GM12891 (cell line): Measurements from ENCODE around the gene CSRP1.

ENCODE experiments used
- DNase-seq: peaks from one replicate; pipeline ENCODE4 v3.0.0; 2011; ENCODE audit warnings: low spot score; ENCODE audit not compliant: insufficient read length
- FAIRE-seq: peaks from 2 replicates; lab custom pipeline; 2011; peaks lifted over from hg19 to GRCh38; lab: Jason Lieb, UNC
- PAX5 ChIP-seq: IDR thresholded peaks from 2 replicates; pipeline ENCODE4 v1.6.1; 2011; ENCODE audit warnings: low read length, moderate library complexity, mild to moderate bottlenecking; ENCODE audit not compliant: insufficient read depth, severe bottlenecking
- POLR2A ChIP-seq: IDR thresholded peaks from 2 replicates; pipeline ENCODE4 v1.6.1; 2011; ENCODE audit warnings: low read depth, low read length, control low read depth
- POLR2AphosphoS5 ChIP-seq: IDR thresholded peaks from 2 replicates; pipeline ENCODE4 v1.6.1; 2011; ENCODE audit warnings: low read depth, low read length, control low read depth
- POU2F2 ChIP-seq: IDR thresholded peaks from 2 replicates; pipeline ENCODE4 v1.6.1; 2011; ENCODE audit warnings: low read depth, mild to moderate bottlenecking, control low read depth, low read length, moderate library complexity
- SPI1 ChIP-seq: IDR thresholded peaks from 2 replicates; pipeline ENCODE4 v1.6.1; 2011; ENCODE audit warnings: low read depth, low read length, control low read depth
- TAF1 ChIP-seq: IDR thresholded peaks from 2 replicates; pipeline ENCODE4 v1.6.1; 2011; ENCODE audit warnings: low read depth, low read length, control low read depth

Gene CSRP1

DNA sequence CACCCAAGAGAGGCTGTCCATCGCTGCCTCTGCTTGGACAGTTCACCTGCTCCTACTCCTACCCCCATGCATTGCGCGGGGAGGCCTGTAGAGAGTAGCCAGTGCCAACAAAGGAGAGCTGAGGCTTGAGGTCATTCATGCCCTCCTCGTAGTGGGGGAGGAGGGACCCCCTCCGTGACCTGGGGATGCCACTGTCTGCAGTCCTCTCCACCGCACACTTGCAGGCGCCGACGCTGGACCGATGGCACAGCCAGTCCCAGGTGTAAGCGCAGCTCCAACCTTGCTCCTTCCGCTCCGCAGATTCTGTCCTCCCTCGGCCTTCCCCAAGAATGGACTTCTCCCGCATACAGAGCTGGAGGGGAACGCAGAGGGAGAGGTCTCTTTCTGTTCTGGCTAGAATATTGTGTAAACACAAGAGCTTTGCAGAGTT lies 37.3 kb downstream of the CSRP1 start:
- TF ChIP-seq POLR2A (no peak), PAX5 (no peak), SPI1 (no peak), POU2F2 (no peak), TAF1 (no peak), POLR2AphosphoS5 (no peak)
- DNase-seq (no peak), FAIRE-seq (peak; percentile 61)

- FAIRE-seq (peak; percentile 90), DNase-seq (peak; percentile 79)
- no peak for TF ChIP-seq SPI1
- TF ChIP-seq TAF1: peak; percentile 27; the same call in 1 of the 2 replicates
- 0 out of 2 replicates have a peak, but pooled peaks have one; percentile 44 for TF ChIP-seq POLR2AphosphoS5
- TF ChIP-seq POU2F2: no peak
- no peak for TF ChIP-seq POLR2A
- TF ChIP-seq PAX5: no peak
These were observed 37.9 kb downstream of the CSRP1 start, which contains the start of gene PHLDA3 for GRCh38 chr1:201468844-201469644. PHLDA3 (minus strand) TSS chr1:201469188; CDS start chr1:201468786, 402 bp downstream.

DNA sequence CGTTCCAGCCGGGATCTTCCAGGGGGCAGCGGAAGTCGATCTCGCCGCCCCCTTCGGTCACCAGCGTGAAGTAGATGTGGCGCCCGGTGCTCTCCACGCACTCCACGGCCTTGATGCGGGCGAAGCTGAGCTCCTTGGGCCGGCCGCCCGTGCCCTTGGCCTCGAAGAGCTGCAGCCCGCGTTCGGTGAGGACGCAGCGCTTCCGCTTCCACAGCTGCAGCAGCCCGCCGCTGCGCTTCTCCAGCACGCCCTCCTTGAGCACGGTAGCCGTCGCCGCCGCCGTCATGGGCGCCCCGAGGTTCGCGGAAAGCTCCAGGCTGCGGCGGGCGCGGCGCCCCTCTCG lies 38.5 kb downstream of the CSRP1 start:
- TF ChIP-seq SPI1: peak; percentile 29; the same call in 1 of the 2 replicates
- no peak for TF ChIP-seq POU2F2
- FAIRE-seq: peak; percentile 78
- peak; percentile 61 for DNase-seq

- DNase-seq: no peak
- TF ChIP-seq TAF1: no peak
- TF ChIP-seq PAX5: no peak
- TF ChIP-seq POLR2A: no peak
- TF ChIP-seq POU2F2: no peak
- TF ChIP-seq POLR2AphosphoS5: no peak
- TF ChIP-seq SPI1: no peak
- no peak for FAIRE-seq
These were observed 40.4 kb downstream of the CSRP1 start for GRCh38 chr1:201466492-201466891.

DNA sequence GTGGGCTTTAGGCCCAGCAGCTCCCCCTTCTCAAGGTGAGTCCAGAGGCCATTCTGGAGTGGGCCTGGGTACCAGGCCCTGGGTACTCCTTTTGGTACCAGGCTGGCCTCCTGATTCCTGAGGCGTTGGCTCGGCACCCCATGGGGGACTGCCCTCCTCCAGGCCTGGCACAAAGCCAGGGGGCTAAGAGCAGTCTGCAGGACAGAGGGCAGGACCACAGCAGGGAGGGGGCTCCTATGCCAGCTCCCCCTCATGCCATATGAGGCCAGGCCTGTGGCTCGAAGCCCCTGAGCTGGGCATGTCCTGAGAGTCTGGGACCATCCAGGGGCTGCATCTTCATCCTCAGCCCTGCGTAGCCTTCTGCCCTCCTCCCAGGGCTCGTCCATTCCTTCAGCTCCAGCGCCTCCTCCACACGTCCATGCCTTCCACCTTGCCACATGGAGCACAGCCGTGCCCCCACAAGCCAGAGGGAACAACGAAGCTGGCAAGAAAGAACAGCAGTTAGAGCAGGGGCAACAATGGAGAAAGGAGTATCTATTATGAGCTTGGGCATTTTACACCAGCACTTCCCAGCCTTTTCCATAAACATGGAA lies 41.1 kb downstream of the CSRP1 start:
- FAIRE-seq (no peak), DNase-seq (no peak)
- TF ChIP-seq SPI1 (no peak), POLR2AphosphoS5 (no peak), POU2F2 (no peak), POLR2A (no peak), TAF1 (no peak), PAX5 (no peak)

GRCh38 chr1:201463071-201463552 lies 43.8 kb downstream of the CSRP1 start:
- FAIRE-seq: peak; percentile 16
- TF ChIP-seq PAX5: no peak
- peak; percentile 63 for TF ChIP-seq POLR2A
- DNase-seq: no peak

GRCh38 chr1:201461645-201462441 lies 45.1 kb downstream of the CSRP1 start:
- FAIRE-seq (no peak), DNase-seq (no peak)
- TF ChIP-seq PAX5 (no peak), SPI1 (no peak), TAF1 (no peak), POLR2AphosphoS5 (no peak), POLR2A (no peak), POU2F2 (no peak)

DNA sequence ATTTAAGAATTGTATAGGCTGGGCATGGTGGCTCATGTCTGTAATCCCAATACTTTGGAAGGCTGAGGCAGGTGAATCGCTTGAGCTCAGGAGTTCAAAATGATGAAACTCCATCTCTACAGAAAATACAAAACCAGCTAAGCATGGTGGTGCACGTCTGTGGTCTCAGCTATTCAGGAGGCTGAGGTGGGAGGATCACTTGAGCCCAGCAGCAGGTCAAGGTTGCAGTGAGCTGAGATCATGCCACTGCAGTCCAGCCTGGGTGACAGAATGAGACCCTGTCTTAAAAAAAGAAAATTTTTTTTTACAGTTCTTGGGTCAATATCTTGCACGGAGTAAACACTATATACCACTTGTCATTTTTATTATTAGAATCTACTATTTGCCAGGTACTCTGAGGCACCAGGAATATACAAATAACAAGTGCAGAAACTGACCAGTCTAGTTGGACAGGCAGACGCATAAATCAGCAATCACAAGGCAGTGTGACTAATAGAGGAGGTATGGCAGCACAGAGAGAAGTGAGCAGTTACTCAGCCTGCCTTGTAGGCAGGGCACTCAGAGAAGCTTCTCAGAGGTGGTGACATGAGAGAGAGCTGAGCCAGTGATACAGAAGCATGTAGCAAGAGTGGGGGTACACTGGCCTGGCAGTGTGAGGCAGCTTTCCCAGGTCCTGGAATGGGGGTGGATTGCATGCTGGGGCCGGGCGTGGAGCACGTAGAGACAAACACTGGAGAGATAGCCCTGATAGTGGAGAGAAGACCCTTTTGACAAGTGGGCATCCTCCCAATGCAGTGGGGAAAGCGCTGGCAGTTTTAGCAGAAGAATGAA lies 45.9 kb downstream of the CSRP1 start:
- DNase-seq: no peak
- TF ChIP-seq PAX5 (no peak), POLR2A (no peak), POU2F2 (no peak), SPI1 (no peak), POLR2AphosphoS5 (no peak), TAF1 (no peak)
- FAIRE-seq: no peak

DNA sequence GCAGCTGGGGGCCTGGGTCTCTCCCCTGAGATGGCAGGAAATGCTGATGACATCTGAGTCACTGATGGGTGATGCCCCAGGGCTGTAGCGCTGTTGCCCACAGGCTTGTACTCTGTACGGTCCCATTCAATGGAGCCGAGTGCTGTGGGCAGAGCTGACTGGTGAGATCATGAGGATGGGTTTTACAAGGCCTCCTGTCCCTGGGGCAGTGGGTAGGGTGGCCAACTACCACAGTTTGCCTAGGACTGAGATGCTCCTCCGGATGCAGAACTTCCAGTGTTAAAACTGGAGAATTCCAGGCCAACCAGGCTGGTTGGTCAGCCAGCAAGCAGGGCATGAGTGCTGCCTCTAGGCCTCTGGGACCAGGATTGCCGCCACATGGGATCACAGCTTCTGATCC lies 47.1 kb downstream of the CSRP1 start:
- DNase-seq (no peak), FAIRE-seq (no peak)
- no peak for TF ChIP-seq POLR2A
- no peak for TF ChIP-seq TAF1
- no peak for TF ChIP-seq SPI1
- TF ChIP-seq PAX5: no peak
- TF ChIP-seq POLR2AphosphoS5: no peak
